Right lobe of liver (tissue), 4 donors: Measurements from ENCODE around the gene VAV3.

Experiments
- CTCF ChIP-seq, 4 donors: fragments of 200-600 bp in 3 of 4; fragments of 450-650 bp in 1 of 4; IDR thresholded peaks; one replicate each; pipeline versions ENCODE4 v1.5.1 to v1.8.0; 2016 to 2022; ENCODE audit warnings: antibody characterized with exemption in 4 of 4, mild to moderate bottlenecking in 2 of 4
- POLR2A ChIP-seq: fragments of 450-650 bp; IDR thresholded peaks from one replicate; pipeline ENCODE4 v1.6.1; 2017; ENCODE audit warnings: antibody characterized with exemption, mild to moderate bottlenecking
- donor health status: DM: no; HTN: no; CAD: no.
- donor health status: DM: no; HTN: no; CAD: no.
- donor health status: DM: no; HTN: yes; CAD: no.

- TF ChIP-seq POLR2A (no peak), CTCF (IDR thresholded peaks at IDR 0.05) (no peak)
Observed at GRCh38 chr1:107858323-107858722, 106.7 kb downstream of the VAV3 start.
